ENCODE data around the gene KCTD16. TPM values are rescaled to one million over a fixed set of nuclear protein-coding genes. Genes with fewer than 3 reads are reported as not detected.

Gene KCTD16
- polyA plus RNA-seq, 2 of the 4 experiments (the other 2 are of a cell fraction) = 0.10 to 0.32 TPM

- POLR2A ChIA-PET = no interaction called here
- H3K4me3 ChIP-seq = no peak overlapping the region
- no peak for FAIRE-seq
These were observed 44.0 kb upstream of the KCTD16 start for GRCh38 chr5:144126707-144127106.

GRCh38 chr5:144128844-144129243 lies 41.8 kb upstream of the KCTD16 start:
- POLR2A ChIA-PET = no interaction called here
- TF ChIP-seq RARB (CRISPR knock-in tag; IDR thresholded peaks at IDR 0.05) = no peak
- TF ChIP-seq TFCP2L1 (CRISPR knock-in tag; IDR thresholded peaks at IDR 0.05) = no peak
- TF ChIP-seq ATOH8 (CRISPR knock-in tag; IDR thresholded peaks at IDR 0.05; ENCODE audit: low read depth) = no peak
- TF ChIP-seq SMC3 (IDR thresholded peaks at IDR 0.05) = no peak
- no peak for TF ChIP-seq HOXB5 (CRISPR knock-in tag; IDR thresholded peaks at IDR 0.05)
- TF ChIP-seq KDM5A (IDR thresholded peaks at IDR 0.05) = no peak
- no peak for TF ChIP-seq E2F6 (IDR thresholded peaks at IDR 0.05; ENCODE audit: borderline replicate concordance, low read depth)
- no peak for TF ChIP-seq HOXA7 (CRISPR knock-in tag; IDR thresholded peaks at IDR 0.05)
- no peak for TF ChIP-seq JUN (IDR thresholded peaks at IDR 0.05)
- TF ChIP-seq TP53 (CRISPR knock-in tag; IDR thresholded peaks at IDR 0.05) = no peak
- TF ChIP-seq REST (IDR thresholded peaks at IDR 0.05) = no peak

More at GRCh38 chr5:144126707-144127106, 44.0 kb upstream of the KCTD16 start:
- CTCF ChIA-PET = interaction anchor here (1.1 kb wide), 1 partner anchor 18 kb away, joined by 3 read pairs; no protein-coding TSS in a partner anchor
- H3K27ac ChIP-seq = no peak overlapping the region
- no peak for DNase-seq (ENCODE audit: low read depth in 1 of 2, low spot score in 1 of 2)
- H3K9me3 ChIP-seq = no peaks in the 10 kb centered on the region
- H3K4me1 ChIP-seq = no peaks in the 10 kb centered on the region
- no peak overlapping the region for H3K4me2 ChIP-seq
- TF ChIP-seq CTCF (IDR thresholded peaks at IDR 0.05) = no peak
- no peak for TF ChIP-seq ESRRA (IDR thresholded peaks at IDR 0.05; ENCODE audit: borderline replicate concordance, low read length)
- TF ChIP-seq FOSB (CRISPR knock-in tag; IDR thresholded peaks at IDR 0.05) = no peak
- TF ChIP-seq REST (IDR thresholded peaks at IDR 0.05) = no peak
- no peak for TF ChIP-seq ELK1 (IDR thresholded peaks at IDR 0.05; ENCODE audit: low read depth, low read length)
- TF ChIP-seq EHF (CRISPR knock-in tag; IDR thresholded peaks at IDR 0.05) = no peak
- TF ChIP-seq ZNF302 (CRISPR knock-in tag; IDR thresholded peaks at IDR 0.05) = no peak
- no peak for TF ChIP-seq SMC3 (IDR thresholded peaks at IDR 0.05)
- no peak for ATAC-seq
- WGBS (ENCODE audit: missing lambda C conversion rate) = 73% methylated on average over 4 of the region's 4 CpGs

More at GRCh38 chr5:144128844-144129243, 41.8 kb upstream of the KCTD16 start:
- ATAC-seq = no peak
- no peak overlapping the region for H3K4me2 ChIP-seq
- H3K4me1 ChIP-seq = no peaks in the 10 kb centered on the region
- DNase-seq (ENCODE audit: low read depth in 1 of 2, low spot score in 1 of 2) = no peak
- CTCF ChIA-PET = interaction anchor here (1.6 kb wide), 1 partner anchor 14 kb away, joined by 5 read pairs; no protein-coding TSS in a partner anchor
- WGBS (ENCODE audit: missing lambda C conversion rate) = 88% methylated on average over 4 of the region's 4 CpGs
- no peak for FAIRE-seq
- H3K9me3 ChIP-seq = no peaks in the 10 kb centered on the region
- H3K4me3 ChIP-seq = no peak overlapping the region
- no peak overlapping the region for H3K27ac ChIP-seq
